Measurements from ENCODE around the gene INPP5A.
"Not testable (repeated sequence)": the region's sequence is repeated elsewhere in the genome, so short reads cannot be mapped to it uniquely, and the experiment has no call there.

The INPP5A gene

DNA sequence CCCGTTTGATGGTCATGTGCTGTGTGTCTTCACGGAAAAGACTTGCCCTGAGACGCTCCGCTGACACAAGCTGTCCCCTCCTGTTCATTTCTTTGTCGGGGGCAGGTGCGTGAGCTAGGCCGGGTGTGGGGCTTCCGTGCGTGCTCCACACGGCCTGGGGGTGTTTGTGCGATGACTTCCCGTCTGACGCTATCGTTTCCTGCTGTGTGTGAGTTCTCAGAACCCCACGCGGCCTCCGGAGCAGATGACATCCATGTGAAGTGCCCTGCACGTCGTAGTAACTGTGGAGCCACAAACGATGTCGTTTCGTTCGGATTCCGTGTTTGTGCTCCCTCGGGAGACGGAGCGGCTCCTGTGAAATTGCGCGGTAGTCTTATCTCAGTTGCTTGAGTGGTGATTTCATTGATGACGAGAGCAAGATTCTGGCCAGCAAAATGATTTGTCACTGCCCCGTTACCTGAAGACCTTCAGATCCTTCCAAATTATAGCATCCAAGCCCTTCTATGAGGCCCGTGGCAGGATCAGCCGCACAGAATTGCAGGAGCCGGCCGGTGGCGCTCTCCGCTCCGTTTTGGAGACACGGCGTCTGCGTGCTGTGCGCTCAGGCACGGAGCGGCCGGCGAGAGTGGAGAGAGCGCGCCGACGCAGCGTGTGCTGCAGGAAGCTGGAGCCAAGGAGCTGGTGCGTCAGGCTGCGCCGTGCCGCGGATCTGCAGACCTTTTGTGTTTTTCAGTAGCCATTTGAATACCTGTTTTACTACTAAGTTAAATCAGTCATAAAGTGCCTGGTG is 153.4 kb downstream of the INPP5A start:
- DNase-seq (ENCODE audit: low spot score), result no peak

DNA sequence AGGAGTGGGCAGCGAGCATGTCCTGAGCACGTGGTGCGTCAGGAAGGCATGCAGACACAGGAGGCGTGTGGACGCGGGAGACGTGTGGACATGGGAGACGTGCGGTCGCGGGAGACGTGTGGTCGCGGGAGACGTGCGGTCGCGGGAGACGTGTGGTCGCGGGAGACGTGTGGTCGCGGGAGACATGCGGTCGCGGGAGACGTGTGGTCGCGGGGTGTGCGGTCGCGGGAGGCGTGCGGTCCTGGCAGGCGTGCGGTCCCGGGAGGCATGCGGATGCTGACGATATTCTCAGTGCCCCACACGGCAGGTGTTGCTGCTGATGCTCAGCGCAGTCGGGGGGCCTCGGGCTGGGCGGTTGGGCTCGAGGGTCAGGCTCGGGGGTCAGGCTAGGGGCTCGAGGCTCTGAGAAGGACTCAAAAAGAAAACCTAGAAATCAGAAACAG is 154.1 kb downstream of the INPP5A start:
- DNase-seq (ENCODE audit: low spot score), result no peak

DNA sequence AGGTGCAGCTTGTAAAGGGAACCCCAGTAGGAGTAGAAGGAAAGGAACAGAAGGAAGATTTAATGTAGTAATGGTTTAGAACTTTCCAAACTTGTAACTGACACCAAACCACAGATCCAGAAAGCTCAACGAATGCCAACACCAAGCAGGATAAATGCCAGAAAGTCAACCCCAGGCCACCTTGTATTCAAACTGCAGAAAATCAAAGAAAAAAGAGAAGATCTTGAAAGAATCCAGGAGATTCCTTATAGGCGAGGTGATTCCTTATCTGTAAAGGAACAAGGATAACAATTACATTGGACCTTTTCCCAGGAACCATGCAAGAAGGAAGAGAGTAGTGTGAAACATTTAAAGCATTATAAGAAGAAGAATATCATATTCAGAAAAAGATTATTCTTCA is 154.7 kb downstream of the INPP5A start:
- DNase-seq (ENCODE audit: low spot score), result no peak

DNA sequence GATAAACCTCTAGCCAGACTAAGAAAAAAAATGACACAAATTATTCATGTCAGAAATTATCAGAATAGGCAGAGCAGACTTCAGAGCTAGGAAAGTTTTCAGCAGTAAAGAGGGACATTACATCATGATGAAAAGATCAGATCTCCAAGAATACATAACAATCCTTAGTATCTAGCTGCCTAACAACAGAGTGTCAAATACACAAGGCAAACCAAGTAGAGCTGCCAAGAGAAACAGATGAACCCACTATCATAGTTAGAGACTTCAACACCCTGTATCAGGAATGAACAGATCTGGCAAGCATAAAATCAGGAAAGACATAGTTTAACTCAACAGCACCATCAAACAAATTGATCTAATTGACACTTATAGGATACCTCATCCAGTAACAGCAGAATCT is 156.1 kb downstream of the INPP5A start:
- DNase-seq (ENCODE audit: low spot score), result no peak

DNA sequence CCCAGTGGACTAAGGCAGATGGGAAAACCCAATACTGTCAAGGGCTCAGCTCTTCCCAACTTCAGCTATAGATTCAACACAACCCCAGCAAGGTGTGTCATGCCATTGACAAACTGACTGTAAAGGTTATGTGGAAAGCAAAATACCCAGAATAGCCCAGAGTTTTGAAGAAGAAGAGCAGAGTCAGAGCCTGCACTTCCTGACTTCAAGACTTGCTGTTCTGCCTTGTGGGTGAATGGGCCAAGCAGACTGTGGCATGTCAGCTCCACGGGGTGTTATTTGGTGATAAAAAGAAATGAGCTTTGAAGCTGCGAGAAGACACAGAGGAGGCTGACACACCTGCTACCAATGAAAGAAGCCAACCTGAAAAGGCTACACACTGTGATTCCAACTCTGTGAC is 158.6 kb downstream of the INPP5A start:
- no peak for DNase-seq (ENCODE audit: low spot score)

DNA sequence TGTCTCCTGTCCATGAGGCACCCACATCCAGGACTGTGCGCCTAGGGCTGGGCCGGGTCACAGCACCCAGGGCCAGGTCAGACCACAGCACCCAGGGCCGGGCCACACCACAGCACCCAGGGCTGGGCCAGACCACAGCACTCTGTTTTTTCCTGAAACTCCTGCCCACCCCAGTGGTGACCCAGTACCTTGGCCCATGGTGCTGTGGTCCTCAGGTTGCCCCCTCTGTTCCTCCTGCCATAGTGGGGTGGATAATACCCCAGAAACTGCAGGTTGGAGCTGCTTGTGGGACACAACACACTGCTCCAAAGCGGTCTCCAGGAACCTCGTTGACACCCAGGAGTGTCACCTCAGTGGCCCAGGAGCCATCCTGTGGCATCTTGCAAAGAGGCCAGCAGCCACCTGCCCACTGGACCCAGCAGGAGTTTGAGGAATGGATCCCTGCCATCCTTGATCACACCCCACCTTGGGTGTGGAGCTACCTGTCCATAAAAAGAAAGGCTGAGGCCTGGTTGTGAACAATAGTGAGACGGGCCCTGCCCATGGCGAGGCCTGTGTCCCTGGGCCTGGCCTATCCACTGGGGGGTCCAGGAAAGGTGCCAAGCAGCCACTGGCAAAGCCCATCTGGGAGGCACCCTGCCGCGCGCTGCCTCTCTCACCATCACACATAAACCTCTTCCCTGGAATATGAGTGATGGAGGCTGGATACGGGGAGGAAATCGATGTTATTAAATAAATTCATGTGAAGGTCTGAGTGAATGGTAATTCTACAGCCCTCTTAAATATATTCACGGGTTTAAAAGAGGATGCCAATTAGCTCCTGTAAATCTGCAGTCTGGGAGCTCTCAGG is 159.4 kb downstream of the INPP5A start:
- DNase-seq (ENCODE audit: low spot score), result no peak

DNA sequence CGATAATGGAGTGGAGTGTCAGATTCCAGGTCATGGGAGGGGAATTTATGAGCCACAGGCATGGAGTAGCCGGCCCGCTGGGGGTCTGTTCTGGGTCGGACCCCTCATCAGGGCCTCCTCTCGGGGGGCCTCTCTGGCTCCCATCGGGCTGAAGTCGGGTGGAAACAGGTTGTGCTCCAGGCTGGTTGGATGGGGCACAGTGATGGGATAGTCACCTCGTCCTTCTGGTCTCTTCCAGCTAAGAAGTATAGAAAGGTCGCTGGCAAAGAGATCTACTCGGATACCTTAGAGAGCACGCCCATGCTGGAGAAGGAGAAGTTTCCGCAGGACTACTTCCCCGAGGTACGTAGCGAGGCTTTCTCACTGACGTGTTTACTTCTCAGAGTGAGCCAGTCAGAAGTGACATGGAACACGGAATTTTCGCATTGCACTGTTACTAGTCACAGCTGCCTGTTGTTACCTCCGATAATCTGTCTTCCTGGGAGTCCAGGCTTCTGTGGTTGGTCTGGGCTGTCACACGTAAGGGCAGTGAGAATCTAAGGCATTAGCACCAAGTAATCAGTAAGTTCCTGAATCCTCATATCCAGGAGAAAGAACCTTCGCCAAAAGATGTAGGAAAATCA is 160.1 kb downstream of the INPP5A start:
- DNase-seq (ENCODE audit: low spot score), result no peak

DNA sequence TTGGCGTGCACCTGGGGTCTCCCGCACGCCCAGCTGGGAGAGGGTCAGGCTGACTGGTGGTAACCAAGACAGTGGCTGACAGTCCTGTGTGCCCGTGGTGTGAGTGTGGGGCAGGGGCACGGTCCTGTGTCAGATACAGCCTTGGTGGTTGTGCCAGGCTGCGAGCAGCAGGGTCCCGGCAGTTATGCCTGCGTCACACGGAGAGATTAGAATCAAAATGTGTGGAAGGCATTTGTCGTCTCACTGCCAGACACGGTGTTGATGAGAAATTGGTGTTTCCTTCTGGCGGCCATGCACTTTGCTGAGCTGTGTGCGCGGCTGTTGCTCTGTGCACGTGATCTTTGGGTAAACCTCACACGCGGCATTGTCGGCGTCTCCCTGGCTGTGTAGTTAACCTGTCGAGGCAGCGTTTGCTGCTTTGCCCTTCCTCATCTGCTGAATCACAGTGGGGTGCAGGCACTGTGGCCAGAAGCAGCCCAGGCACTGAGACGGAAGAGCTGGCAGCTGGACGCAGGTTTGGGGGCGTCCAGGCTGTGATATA is 160.7 kb downstream of the INPP5A start:
- DNase-seq (ENCODE audit: low spot score), result no peak

DNA sequence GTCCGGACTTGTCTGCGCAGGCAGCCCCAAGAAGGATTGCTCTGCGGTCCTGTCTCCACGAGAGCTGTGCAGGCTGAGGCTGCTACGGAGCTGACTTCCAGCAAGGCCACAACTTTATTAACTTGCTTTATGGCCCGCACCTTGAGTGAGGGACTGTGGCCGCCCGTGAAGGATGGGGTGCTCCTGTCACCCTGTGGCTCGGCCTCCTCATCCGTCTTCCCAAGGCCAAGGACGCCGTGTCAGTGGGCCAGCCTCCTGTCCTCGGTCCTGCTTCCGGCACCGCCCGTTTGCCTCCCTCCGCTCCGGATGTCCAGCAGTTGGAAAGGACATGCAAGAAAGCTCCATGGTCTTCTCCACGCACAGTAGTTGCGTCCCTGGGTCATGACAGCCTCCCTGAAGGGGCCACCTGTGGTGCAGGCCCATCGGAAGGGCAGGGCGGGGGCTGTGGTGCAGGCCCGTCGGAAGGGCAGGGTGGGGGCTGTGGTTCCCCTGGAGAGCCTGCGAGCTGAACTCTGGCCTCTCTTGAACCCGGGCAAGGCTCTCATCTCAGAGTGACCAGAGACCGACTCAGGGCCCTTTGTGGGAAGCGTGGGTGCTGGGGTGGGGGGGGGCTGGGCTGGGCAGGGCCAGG is 161.3 kb downstream of the INPP5A start:
- DNase-seq (ENCODE audit: low spot score), result no peak

DNA sequence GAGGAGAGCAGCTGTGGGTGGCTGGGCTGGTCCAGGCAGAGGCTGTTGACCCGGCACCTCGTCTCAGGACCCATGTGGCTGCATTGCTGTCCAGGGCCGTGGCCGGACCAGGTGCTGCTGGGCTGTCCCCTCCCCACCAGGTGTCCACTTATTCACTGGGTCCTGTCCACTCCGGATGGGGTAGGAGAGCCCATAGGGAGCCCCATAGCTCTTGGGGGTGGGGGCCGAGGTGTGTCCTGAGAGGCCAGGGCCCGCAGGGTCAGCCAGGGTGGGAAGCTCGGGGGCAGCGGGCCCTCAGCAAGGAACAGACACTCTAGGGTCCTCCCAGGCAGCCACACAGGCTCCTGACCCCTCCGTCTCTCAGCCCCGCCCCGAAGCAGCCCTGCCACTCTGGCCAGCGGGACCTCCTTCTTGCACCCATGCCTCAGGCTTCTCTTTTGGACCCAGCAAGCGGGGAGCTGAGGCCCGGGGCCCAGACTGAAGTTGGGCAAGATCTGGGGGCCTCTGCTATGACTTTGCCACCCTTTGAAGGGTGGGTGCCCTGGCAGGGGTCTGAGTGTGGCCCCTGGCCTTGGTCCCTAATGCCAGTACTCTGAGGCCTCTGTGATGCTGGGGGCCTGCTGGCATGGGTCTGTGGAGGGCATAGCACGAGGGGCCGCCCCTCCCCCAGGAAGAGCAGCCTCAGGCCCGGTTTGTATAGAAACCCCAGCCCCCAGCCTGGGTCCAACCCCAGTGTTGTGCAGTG is 162.0 kb downstream of the INPP5A start:
- DNase-seq (ENCODE audit: low spot score), result no peak

DNA sequence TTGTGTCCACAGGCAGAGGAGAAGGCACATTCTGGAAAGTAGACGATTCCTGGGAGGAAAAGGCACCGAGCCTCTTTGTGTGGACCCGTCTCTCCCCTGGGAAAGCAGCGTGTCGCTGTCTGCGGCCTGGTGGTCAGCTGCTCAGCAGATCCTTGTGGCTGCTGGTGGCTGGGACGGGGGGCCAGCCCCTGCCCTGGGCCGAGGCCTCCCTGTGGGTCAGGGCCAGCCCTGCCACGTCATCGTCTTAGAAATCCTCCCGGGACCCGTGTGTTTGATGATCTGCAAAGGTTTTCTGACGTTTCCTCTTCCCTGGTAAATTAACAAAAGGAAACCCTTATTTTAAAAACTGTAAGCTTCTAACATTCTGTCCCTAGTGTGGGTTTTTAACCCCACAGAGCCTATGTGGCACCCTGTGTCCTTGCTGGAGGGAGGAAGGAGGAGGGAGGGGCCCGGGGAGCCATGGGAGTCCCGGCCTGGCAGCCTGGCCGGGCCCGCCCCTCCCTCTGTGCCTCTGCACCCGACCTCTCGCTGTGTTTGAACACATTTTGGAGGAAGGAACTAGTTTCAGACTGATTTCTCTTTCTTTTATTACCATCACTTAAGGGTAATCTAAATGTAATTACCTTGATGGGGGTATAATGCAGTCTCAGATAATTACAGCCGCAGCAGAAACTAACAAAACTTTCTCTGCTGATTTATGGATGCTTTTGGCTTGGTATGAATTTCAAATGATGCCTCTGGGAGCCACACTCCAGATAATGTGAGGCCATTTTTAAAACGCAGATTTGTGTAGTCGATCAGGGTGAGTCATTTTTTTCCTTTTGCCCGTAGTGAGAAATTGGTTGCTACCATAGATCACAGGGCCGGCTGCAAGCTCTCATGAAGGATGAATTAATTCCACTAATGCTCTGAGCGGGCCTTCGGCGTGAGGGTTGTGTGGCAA is 162.8 kb downstream of the INPP5A start:
- DNase-seq (ENCODE audit: low spot score), result no peak

DNA sequence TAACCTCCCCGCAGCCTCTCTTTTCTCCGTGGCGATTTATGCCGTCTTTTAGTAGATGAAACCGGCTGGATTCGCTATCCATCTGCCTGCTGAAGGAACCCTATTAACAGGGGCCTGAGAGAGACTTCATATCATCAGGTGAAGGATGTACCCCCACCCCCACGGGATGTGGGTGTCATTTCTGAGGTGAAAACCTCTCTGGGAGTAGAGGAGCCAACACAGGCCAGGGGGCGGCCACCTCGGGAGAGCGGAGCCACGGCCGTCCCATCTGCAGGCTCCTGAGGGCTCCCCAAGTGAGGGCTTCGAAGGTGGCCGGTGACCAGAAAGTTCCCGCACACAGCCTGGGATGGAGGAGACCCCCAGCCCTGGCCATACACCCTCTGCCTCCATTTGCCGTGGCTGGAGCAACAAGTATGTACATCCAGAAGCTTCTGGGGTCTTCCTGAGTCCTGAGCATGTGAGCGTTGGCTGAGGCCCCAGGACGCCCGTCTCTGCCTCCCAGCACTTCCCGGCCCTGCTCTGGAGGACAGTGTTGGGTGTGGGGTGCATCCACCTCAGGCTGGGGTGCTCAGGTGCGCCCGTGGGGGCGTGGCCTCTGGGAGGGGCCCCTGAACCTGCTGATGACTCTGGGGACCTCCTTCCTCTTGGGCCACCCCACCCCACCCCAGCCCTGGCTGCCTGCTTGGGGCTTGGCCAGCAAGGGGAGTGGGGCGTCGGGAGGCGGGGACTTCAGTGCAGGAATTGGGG is 163.7 kb downstream of the INPP5A start:
- no peak for DNase-seq (ENCODE audit: low spot score)

DNA sequence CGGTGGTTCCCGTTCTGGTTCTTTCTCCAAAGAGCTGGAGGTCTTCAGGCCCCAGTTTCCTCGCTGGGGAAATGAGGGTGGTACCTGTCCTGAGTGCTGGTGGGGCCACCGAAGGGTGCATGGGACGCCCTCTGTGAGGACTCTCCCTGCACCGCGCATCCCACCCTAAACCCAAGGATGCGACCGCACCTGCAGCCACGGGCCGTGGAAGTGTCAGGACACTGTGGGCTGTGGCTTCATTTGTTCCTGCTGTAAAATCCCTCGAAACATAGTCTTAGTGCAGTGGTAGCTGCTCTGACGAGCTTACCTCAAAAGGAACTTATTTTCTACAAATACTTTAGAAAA is 164.2 kb downstream of the INPP5A start:
- no peak for DNase-seq (ENCODE audit: low spot score)

DNA sequence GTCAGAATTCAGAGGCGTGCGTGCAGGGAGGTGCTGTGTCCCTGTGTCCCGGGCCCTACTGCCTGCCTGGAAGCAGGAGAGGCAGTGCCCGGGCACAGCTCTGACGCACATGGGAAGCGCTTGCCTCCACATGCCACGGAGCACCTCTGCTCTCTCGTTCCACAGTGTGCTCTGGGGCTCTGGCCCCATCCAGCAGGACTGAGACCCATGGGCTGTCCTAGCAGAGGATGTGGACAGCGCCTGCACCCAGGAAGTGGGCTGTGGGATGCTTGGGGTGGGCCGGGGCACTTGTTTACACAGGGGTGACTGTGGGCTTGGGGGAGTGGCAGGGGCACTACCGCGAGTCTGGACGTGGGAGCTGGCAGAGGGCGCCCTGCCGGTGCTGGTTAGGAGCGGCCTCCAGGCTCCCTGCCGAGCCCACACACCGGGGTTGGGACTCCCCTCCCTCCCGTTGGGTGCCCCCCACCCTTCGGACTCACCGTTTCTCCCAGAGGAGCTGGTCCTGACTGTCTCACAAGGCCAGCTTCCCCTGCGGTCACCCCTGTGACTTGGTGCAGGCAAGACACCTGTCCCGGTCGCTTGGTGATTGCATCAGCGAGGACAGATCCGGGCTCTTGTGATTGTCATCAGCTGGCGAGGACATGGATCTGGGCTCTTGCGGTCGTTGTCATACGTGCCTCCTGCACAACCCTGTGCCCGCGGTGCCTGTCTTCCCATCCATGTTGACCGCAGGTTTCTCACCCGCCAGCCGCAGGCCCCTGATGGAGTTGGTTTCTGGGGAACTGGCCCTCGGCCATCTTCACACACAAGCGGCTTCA is 165.2 kb downstream of the INPP5A start:
- DNase-seq (ENCODE audit: low spot score), result no peak

DNA sequence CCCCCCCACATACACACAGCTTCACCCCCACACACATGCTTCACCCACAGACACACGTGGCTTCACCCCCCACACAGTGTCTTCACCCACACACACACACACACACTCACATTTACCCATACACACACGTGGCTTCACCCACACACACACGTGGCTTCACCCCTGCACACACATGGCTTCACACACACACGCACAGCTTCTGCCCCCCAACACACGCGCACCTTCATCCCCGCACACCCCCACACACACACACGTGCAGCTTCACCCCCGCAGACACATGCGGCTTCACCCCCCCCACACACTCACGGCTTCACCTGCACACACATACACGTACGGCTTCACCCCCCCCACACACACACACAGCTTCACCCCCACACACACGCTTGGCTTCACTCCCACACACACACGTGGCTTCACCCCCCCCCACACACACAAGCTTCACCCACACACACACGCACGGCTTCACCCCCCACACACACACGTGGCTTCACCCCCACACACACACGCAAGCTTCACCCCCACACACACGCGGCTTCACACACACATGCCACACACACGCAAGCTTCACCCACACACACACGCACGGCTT is 165.9 kb downstream of the INPP5A start:
- no peak for DNase-seq (ENCODE audit: low spot score)

DNA sequence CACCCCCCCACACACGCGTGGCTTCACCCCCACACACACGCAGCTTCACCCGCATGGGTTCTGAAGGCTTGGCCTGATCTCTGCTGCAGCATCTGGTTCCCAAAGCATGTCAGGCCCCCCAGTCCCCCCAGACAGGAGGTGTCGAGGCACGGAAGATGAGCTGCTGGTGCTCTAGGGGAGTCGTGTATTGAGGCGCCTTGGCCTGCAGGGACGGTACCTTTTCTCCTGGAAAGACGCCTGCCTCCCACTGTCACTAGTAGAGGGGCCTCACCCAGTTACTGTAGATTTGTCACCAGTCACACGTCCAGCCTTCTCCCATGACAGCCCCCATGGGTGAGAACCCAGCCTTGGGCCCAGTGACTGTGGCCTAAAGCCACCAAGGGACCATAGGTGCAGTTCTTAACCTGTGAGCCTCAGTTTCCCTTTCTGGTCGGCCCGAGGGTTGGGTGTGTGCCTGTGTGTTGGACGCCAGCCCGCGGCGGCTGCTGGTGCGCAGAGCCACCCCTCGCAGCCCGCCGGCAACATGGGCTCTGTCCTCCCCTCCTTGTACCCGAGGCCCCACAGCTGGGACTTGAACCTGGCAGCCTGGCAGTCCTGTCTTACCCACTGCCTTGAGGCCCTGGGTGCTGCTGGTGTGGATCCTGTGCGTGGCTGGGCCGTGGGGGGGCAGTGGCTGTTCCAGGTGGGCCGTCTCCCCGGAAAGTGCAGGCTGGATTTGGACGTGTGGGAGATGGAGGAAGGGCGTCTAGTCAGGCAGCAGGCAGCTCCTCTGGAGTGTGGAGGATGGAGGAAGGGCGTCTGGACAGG is 166.6 kb downstream of the INPP5A start:
- no peak for DNase-seq (ENCODE audit: low spot score)

DNA sequence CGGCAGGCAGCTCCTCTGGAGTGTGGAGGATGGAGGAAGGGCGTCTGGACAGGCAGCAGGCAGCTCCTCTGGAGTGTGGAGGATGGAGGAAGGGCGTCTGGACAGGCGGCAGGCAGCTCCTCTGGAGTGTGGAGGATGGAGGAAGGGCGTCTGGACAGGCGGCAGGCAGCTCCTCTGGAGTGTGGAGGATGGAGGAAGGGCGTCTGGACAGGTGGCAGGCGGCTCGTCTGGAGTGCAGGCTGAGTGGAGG is 167.2 kb downstream of the INPP5A start:
- DNase-seq (ENCODE audit: low spot score), result not testable (repeated sequence)

DNA sequence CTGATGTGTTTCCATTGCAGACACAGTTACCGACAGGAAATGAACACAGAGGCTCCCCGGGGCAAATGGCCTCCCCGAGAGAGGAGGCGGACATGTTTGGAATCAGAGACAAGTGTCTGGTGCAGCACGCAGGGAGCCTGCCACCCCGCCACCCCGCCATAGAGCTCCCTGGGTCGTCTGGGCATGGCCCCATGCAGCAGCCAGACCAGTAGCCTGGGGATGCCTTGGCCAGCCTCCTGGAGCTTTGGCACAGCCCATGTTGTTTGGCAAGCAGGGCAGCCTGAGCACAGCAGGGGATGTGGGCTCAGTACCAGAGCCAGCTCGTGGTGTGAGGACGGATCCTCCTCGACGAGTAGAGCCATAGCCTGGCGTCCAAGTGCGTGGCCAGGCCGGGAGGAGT is 167.6 kb downstream of the INPP5A start:
- no peak for DNase-seq (ENCODE audit: low spot score)

Data from kidney capillary endothelial cell (primary cell).